MG63 (cell line): ENCODE results near the gene FAM110D. TPM values are rescaled to one million over a fixed set of nuclear protein-coding genes. Genes with fewer than 3 reads are reported as not detected.
A peak's percentile ranks its signal among the peaks of the same experiment; 100 is the strongest.

ENCODE experiments used
- DNase-seq: peaks from one replicate; pipeline ENCODE4 v3.0.0-alpha.2; 2020
- H3K27me3 ChIP-seq: fragments of 250-450 bp; sonication (Bioruptor Pico); 2 replicates; pipeline ENCODE4 v1.5.1; 2020; ENCODE audit warnings: mild to moderate bottlenecking, moderate library complexity
- H3K36me3 ChIP-seq: fragments of 250-450 bp; sonication (Bioruptor Pico); 2 replicates; pipeline ENCODE4 v1.5.1; 2020; ENCODE audit warnings: mild to moderate bottlenecking, moderate library complexity
- H3K4me3 ChIP-seq: fragments of 250-450 bp; sonication (Bioruptor Pico); 2 replicates; pipeline ENCODE4 v1.5.1; 2020; ENCODE audit warnings: mild to moderate bottlenecking, moderate library complexity
- H3K9me3 ChIP-seq: fragments of 250-450 bp; sonication (Bioruptor Pico); 2 replicates; pipeline ENCODE4 v1.5.1; 2020; ENCODE audit warnings: mild to moderate bottlenecking, moderate library complexity
- total RNA-seq: library from RNA; depleted of rRNA; stranded (reverse); fragments of >200 nt; shearing (Covaris generic); gene quantifications from 2 replicates; pipeline ENCODE4 v1.2.3, GENCODE V29; 2014; ENCODE audit warnings: low replicate concordance

The FAM110D gene
- total RNA-seq, 1 experiment from 2014 or later, result not detected

- DNase-seq, result no peak
- H3K36me3 ChIP-seq, result no peaks in the 10 kb centered on the region; the same call in 1 of the 2 replicates
These were observed 32.9 kb upstream of the FAM110D start for GRCh38 chr1:26125946-26126320.

GRCh38 chr1:26126321-26127084 lies 32.4 kb upstream of the FAM110D start:
- Histone ChIP-seq H3K27me3 (no peaks in the 10 kb centered on the region), H3K36me3 (no peaks in the 10 kb centered on the region; the same call in 1 of the 2 replicates), H3K4me3 (no peak overlapping the region), H3K9me3 (no peaks in the 10 kb centered on the region)
- no peak for DNase-seq

More at GRCh38 chr1:26125946-26126320, 32.9 kb upstream of the FAM110D start:
- H3K4me3 ChIP-seq, result no peak overlapping the region
- no peaks in the 10 kb centered on the region for H3K9me3 ChIP-seq
- no peaks in the 10 kb centered on the region for H3K27me3 ChIP-seq

GRCh38 chr1:26127235-26128163 lies 31.4 kb upstream of the FAM110D start:
- no peaks in the 10 kb centered on the region for H3K36me3 ChIP-seq
- no peaks in the 10 kb centered on the region for H3K9me3 ChIP-seq
- DNase-seq, result no peak
- no peak overlapping the region for H3K4me3 ChIP-seq
- no peaks in the 10 kb centered on the region for H3K27me3 ChIP-seq

- Histone ChIP-seq H3K9me3 (no peaks in the 10 kb centered on the region), H3K36me3 (no peaks in the 10 kb centered on the region), H3K27me3 (no peaks in the 10 kb centered on the region), H3K4me3 (no peak overlapping the region)
- no peak for DNase-seq
These were observed 29.1 kb upstream of the FAM110D start for GRCh38 chr1:26129778-26130177.

GRCh38 chr1:26130695-26131094 lies 28.2 kb upstream of the FAM110D start:
- Histone ChIP-seq H3K4me3 (no peak overlapping the region), H3K27me3 (no peaks in the 10 kb centered on the region), H3K36me3 (no peaks in the 10 kb centered on the region), H3K9me3 (0 out of 2 replicates have a peak, but pooled peaks cover 2% of the 10 kb centered on the region)
- no peak for DNase-seq

GRCh38 chr1:26132128-26132833 lies 26.6 kb upstream of the FAM110D start:
- no peak for DNase-seq
- H3K9me3 ChIP-seq, result 0 out of 2 replicates have a peak, but pooled peaks cover 2% of the 10 kb centered on the region
- no peaks in the 10 kb centered on the region for H3K36me3 ChIP-seq
- no peaks in the 10 kb centered on the region for H3K27me3 ChIP-seq
- no peak overlapping the region for H3K4me3 ChIP-seq

- Histone ChIP-seq H3K36me3 (no peaks in the 10 kb centered on the region), H3K9me3 (0 out of 2 replicates have a peak, but pooled peaks cover 2% of the 10 kb centered on the region), H3K4me3 (no peak overlapping the region), H3K27me3 (no peaks in the 10 kb centered on the region)
- DNase-seq, result no peak
These were observed 26.1 kb upstream of the FAM110D start for GRCh38 chr1:26132834-26133167.

- Histone ChIP-seq H3K27me3 (no peaks in the 10 kb centered on the region), H3K36me3 (no peaks in the 10 kb centered on the region), H3K9me3 (0 out of 2 replicates have a peak, but pooled peaks cover 2% of the 10 kb centered on the region), H3K4me3 (no peak overlapping the region)
- DNase-seq, result no peak
These were observed 24.4 kb upstream of the FAM110D start for GRCh38 chr1:26134466-26134865.

- H3K9me3 ChIP-seq, result 0 out of 2 replicates have a peak, but pooled peaks cover 2% of the 10 kb centered on the region
- no peaks in the 10 kb centered on the region for H3K27me3 ChIP-seq
- H3K36me3 ChIP-seq, result no peaks in the 10 kb centered on the region
- DNase-seq, result no peak
- no peak overlapping the region for H3K4me3 ChIP-seq
These were observed 19.8 kb upstream of the FAM110D start for GRCh38 chr1:26138974-26139558.

GRCh38 chr1:26142159-26142558 lies 16.7 kb upstream of the FAM110D start:
- Histone ChIP-seq H3K27me3 (no peaks in the 10 kb centered on the region), H3K4me3 (no peak overlapping the region), H3K9me3 (no peaks in the 10 kb centered on the region), H3K36me3 (no peaks in the 10 kb centered on the region)
- DNase-seq, result peak; percentile 20

GRCh38 chr1:26145041-26145959 lies 13.6 kb upstream of the FAM110D start:
- Histone ChIP-seq H3K27me3 (no peaks in the 10 kb centered on the region), H3K36me3 (no peaks in the 10 kb centered on the region), H3K4me3 (no peak overlapping the region), H3K9me3 (no peaks in the 10 kb centered on the region)
- DNase-seq, result peak; percentile 52

GRCh38 chr1:26145960-26146294 lies 13.0 kb upstream of the FAM110D start:
- no peaks in the 10 kb centered on the region for H3K9me3 ChIP-seq
- no peak overlapping the region for H3K4me3 ChIP-seq
- no peaks in the 10 kb centered on the region; the same call in 1 of the 2 replicates for H3K27me3 ChIP-seq
- no peaks in the 10 kb centered on the region for H3K36me3 ChIP-seq
- no peak for DNase-seq

GRCh38 chr1:26148887-26149286 lies 10.0 kb upstream of the FAM110D start:
- no peak for DNase-seq
- H3K36me3 ChIP-seq, result no peaks in the 10 kb centered on the region
- no peaks in the 10 kb centered on the region; the same call in 1 of the 2 replicates for H3K27me3 ChIP-seq
- no peaks in the 10 kb centered on the region for H3K9me3 ChIP-seq
- no peak overlapping the region for H3K4me3 ChIP-seq

- Histone ChIP-seq H3K9me3 (no peaks in the 10 kb centered on the region), H3K4me3 (no peak overlapping the region), H3K36me3 (no peaks in the 10 kb centered on the region), H3K27me3 (no peaks in the 10 kb centered on the region; the same call in 1 of the 2 replicates)
- DNase-seq, result no peak
These were observed 4.8 kb upstream of the FAM110D start for GRCh38 chr1:26153966-26154532.

GRCh38 chr1:26154750-26155149 lies 4.1 kb upstream of the FAM110D start:
- Histone ChIP-seq H3K27me3 (no peaks in the 10 kb centered on the region; the same call in 1 of the 2 replicates), H3K9me3 (no peaks in the 10 kb centered on the region), H3K36me3 (no peaks in the 10 kb centered on the region), H3K4me3 (no peak overlapping the region)
- no peak for DNase-seq
